Cardiac fibroblast (primary cell): Measurements from ENCODE around the gene CAMKMT.

Experiments used
- DNase-seq, 2 donors: peaks; one replicate each; pipeline versions ENCODE4 v3.0.0 to v3.0.0-alpha.2; 2010; ENCODE audit warnings: low read depth in 2 of 2
- H3K4me3 ChIP-seq, 2 donors: replicated peaks in 1 of 2; 1 replicate in 1 of 2; 2 replicates in 1 of 2; pipeline ENCODE4 v1.5.1; 2011; ENCODE audit warnings: low read depth in 2 of 2, low read length in 2 of 2, mild to moderate bottlenecking in 2 of 2, moderate library complexity in 1 of 2
- TF ChIP-seq, protein P1 (sequence below): IDR thresholded peaks from one replicate; pipeline ENCODE4 v1.5.1; 2011; ENCODE audit warnings: low read depth, mild to moderate bottlenecking, low read length, inconsistent platforms

The CAMKMT gene

DNA sequence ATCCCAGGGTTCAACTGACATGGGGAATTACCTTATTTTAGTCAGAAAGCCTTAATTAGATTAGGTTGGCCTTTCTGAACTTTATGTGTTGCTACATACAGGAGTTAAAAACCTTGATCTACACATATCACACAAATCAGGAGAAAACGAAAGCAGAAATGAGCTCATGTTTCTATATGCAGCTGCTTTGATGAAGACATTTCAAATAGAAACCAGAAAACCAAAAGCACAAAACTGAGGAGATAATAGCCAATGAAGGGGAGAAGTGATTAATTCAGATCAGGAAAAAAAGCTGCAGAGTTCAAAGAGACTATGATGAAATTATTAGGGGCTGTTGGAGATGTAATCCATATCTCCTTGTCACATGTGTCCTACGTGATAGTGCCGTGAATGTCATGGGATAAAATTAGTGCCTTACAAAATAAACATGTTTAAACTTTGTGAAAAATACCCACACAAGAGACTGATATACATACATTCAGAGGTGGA lies 255.0 kb downstream of the CAMKMT start:
- DNase-seq: no peak
- TF ChIP-seq, protein P1, sequence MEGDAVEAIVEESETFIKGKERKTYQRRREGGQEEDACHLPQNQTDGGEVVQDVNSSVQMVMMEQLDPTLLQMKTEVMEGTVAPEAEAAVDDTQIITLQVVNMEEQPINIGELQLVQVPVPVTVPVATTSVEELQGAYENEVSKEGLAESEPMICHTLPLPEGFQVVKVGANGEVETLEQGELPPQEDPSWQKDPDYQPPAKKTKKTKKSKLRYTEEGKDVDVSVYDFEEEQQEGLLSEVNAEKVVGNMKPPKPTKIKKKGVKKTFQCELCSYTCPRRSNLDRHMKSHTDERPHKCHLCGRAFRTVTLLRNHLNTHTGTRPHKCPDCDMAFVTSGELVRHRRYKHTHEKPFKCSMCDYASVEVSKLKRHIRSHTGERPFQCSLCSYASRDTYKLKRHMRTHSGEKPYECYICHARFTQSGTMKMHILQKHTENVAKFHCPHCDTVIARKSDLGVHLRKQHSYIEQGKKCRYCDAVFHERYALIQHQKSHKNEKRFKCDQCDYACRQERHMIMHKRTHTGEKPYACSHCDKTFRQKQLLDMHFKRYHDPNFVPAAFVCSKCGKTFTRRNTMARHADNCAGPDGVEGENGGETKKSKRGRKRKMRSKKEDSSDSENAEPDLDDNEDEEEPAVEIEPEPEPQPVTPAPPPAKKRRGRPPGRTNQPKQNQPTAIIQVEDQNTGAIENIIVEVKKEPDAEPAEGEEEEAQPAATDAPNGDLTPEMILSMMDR: no peak
- no peak overlapping the region for H3K4me3 ChIP-seq

DNA sequence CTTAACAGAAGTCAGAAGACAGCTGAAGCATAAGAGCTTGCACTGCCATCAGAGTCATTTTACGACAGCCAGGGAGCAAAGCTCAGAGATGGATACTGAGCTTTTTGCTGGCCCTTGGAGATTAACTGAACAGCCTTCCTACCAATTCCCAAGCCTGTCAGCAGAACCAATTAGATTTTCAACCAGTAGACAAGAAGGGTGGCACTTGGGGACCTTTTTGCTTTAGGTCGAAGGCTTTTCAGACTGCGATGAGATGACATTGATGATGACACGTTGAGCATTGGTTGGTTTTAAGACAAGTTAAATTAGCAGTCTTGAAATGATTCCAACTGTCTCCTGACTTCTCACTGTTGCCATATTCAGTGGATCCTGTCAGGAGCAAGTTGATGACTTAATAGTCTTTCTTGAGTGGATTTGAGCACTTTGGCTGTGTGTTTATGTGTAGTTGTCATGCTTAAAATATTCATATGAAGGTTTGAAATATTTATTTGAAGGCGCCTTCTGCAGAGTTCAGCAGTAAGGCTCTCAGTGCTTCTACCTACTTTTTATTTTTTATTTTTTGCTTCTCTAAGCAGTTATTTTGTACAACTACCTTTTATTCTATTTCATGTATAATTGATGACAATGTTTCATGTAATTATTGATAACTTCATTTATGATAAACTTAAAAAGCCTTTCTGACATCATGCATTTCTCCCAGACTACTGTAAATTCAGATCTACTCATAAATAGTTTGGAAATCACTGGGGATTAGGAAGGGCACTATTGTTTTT lies 256.7 kb downstream of the CAMKMT start:
- DNase-seq: no peak
- TF ChIP-seq, protein P1: no peak

DNA sequence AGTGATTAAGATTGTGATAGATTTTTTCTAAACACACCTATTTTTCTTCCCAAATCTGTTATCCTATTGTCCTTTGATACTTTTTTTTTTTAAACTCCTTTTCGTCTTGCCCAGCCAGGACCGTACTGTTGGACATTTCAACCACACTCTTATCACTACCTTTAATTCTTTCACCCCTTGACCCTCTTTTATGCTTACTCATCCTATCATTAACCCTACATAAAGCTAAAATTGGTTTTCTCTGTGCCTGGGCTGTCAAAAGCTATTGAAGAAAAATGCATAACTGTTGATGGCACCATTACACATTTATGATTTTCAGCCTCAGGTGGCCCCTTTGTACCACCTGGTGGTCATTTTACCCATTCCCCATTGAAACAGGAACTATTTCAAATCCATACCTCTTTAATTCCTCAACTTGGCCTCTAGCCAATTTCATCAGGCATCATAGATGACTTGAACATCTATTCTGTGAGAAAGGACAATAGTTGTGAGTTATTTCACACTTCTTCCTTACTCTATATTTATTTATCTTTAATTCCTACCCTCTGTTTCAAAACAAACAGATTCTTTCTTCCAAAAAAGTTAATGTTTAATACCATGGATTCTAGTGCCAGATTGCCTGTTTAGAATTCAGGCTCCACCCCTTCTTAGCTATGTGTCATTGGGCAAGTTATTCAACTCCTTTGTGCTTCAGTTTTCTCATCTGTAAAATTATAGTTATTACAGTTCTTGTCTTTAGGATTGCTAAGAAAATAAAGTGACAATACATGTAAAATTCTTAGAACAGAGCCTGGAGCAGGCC lies 258.6 kb downstream of the CAMKMT start:
- no peak overlapping the region for H3K4me3 ChIP-seq
- DNase-seq: no peak
- TF ChIP-seq, protein P1: no peak

More for the DNA sequence above, 256.7 kb downstream of the CAMKMT start:
- no peak overlapping the region for H3K4me3 ChIP-seq

DNA sequence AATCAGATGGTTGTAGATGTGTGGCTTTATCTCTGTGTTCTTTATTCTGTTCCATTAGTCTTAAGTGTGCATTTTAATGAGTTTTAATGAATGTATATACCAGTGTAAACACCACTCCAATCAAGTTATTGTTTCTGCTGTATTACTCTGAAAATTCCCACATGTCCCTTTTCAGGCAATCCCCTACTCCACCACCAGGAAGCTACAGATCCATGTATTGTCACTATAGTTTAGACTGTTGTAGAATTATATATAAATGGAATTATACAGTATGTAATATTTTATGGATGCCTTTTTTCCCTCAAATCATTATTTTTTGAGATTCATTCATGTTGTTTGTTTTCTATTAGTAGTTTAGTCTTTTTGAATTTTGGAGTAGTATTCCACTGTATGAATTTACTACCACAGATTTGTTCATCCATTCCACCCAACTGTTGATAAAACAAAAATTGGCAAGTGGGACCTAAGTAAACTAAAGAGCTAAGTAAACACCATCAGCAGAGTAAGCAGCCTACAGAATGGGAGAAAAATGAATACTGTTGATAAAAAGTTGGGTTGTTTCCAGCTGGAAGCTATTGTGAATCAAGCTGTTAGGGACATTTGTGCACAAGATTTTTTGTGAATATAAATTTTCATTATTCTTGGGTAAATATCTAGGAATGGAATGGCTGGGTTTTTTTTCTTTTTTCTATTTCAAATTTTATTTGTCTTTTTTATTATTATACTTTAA lies 262.0 kb downstream of the CAMKMT start:
- H3K4me3 ChIP-seq: no peak overlapping the region
- DNase-seq: no peak
- TF ChIP-seq, protein P1: peak; percentile 31

DNA sequence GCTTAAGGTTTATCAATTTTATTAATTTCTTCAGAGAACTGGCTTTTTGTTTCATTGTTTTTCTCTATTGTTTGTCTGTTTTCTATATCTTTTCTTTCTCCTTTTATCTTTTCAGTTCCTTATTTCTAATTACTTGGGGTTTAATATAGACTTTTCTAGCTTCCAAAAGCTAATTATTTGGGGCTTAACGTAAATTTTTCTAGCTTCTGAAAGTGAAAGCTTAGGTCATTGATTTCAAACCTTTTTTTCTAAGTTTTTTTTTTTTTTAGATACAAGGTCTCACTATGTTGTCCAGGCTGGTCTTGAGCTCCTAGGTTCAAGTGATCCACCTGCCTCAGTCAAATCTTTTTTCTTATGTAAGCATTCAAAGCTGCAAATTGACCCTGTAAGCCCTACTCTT lies 266.6 kb downstream of the CAMKMT start:
- no peak overlapping the region for H3K4me3 ChIP-seq
- TF ChIP-seq, protein P1: no peak
- DNase-seq: no peak

DNA sequence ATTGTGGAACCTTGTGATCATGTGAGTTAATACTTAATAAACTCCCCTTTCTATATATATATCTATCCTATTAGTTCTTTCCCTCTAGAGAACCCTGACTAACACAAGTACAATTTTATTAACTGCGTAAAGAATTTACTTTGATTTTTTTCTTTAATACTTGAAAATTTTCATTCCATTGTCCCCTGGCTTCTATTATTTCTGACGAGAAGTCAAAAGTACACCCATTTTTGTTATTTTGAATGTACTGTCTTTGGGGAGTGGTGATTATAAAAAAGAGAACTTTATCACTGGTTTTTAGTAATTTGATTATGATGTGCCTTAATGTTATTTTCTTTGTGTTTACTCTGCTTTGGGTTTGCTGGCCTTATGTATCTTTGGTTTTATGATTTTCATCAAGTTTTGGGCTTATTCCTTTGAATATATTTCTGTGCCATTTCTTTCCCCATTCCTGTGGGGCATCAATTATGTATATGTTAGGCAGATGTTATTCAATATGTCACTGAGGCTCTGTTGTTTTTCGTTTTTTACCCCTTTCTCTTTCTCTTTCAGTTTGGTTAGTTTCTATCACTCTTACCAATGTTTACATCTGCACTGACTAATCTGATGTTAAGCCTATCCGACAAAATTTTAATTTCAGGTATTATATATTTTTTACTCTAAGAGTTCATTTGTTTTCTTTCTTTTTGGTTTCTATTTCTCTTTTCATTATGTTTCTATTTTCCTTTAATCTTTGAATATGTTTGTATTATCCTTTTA lies 271.4 kb downstream of the CAMKMT start:
- no peak for DNase-seq
- no peak overlapping the region for H3K4me3 ChIP-seq
- TF ChIP-seq, protein P1: no peak
